HCT116 (cell line): Measurements from ENCODE around the gene TES.

ENCODE experiments used
- EZH2phosphoT487 ChIP-seq: fragments of 200-600 bp; IDR thresholded peaks from 2 replicates; pipeline ENCODE4 v1.6.1; 2018; ENCODE audit warnings: antibody characterized with exemption, borderline replicate concordance
- ZFX ChIP-seq: fragments of 450-650 bp; IDR thresholded peaks from 2 replicates; pipeline ENCODE4 v1.6.1; 2017
- TF ChIP-seq, protein P1 (sequence below): IDR thresholded peaks from 2 replicates; pipeline ENCODE4 v1.6.1; 2012
- TF ChIP-seq, protein P2 (sequence below), 3 experiments: fragments of 200-600 bp in 1 of 3; sonication (generic) in 1 of 3; IDR thresholded peaks in 2 of 3; conservative IDR thresholded peaks in 1 of 3; 2 replicates each; pipeline ENCODE4 v1.5.1; 2012 to 2017; ENCODE audit warnings: low read depth in 2 of 3, low read length in 2 of 3, antibody characterized with exemption in 1 of 3, borderline replicate concordance in 1 of 3, control low read depth in 1 of 3, mild to moderate bottlenecking in 1 of 3, mixed read lengths in 1 of 3, mixed run types in 1 of 3, moderate library complexity in 1 of 3; ENCODE audit not compliant: insufficient read depth in 1 of 3

DNA sequence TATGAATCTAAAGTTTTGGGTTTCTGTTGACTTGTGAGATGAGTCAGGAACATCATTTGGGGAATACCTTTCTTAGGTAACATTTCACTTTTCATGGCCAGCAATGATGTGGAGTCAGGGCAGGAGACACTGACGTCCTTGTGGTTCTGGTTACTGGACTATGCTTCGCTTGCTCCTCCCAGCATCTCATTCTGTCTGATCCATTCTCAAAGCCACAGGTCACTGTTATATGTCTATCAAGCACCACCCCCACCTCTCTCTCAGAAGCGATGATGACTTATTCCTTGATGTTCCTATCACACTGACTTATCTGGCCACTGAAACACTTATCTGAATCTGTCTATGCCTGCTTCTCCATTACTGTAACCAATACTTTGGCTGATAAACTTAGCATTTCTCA is 51.6 kb downstream of the TES start:
- TF ChIP-seq, protein P1, sequence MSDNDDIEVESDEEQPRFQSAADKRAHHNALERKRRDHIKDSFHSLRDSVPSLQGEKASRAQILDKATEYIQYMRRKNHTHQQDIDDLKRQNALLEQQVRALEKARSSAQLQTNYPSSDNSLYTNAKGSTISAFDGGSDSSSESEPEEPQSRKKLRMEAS = no peak
- TF ChIP-seq EZH2phosphoT487 = no peak
- TF ChIP-seq ZFX = no peak
- TF ChIP-seq, protein P2, sequence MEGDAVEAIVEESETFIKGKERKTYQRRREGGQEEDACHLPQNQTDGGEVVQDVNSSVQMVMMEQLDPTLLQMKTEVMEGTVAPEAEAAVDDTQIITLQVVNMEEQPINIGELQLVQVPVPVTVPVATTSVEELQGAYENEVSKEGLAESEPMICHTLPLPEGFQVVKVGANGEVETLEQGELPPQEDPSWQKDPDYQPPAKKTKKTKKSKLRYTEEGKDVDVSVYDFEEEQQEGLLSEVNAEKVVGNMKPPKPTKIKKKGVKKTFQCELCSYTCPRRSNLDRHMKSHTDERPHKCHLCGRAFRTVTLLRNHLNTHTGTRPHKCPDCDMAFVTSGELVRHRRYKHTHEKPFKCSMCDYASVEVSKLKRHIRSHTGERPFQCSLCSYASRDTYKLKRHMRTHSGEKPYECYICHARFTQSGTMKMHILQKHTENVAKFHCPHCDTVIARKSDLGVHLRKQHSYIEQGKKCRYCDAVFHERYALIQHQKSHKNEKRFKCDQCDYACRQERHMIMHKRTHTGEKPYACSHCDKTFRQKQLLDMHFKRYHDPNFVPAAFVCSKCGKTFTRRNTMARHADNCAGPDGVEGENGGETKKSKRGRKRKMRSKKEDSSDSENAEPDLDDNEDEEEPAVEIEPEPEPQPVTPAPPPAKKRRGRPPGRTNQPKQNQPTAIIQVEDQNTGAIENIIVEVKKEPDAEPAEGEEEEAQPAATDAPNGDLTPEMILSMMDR (IDR thresholded peaks at IDR 0.05 in 2 of 3, conservative IDR thresholded peaks at IDR 0.05 in 1 of 3; ENCODE audit: borderline replicate concordance in 1 of 3, insufficient read depth in 1 of 3, low read depth in 2 of 3, low read length in 2 of 3) = no peak
